Measurements from ENCODE around the gene STK26.

DNA sequence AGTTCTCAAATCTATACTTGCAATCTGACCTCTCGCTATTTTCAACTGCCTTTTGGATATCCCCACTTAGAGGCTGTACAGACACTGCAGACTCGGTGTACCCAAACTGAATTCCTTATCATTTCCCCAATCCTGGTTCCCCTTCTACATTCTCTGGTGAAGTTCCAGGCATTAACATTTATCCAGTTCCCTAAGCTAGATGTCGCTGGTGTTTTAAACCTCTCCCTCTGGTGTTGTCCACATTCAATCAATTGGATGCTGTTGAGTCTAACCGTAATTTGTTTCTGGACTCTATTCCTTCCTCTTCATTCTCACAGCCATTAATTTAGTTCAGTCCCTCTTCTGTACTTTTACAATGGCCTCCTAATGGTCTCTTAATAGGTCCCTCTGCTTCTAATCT, 7.2 kb upstream of the STK26 start:
- TF ChIP-seq CTCF (IDR thresholded peaks at IDR 0.05; ENCODE audit: low read depth, low read length, poor library complexity, severe bottlenecking) (no peak), EZH2phosphoT487 (IDR thresholded peaks at IDR 0.05; ENCODE audit: borderline replicate concordance, low read length) (no peak)
